ENCODE results near the gene BTN2A1. TPM values are rescaled to one million over a fixed set of nuclear protein-coding genes. Genes with fewer than 3 reads are reported as not detected.

BTN2A1 gene
- polyA plus RNA-seq, 1 of the 3 experiments (the other 2 are of a cell fraction) = 21.2 TPM

- TF ChIP-seq, protein P1, sequence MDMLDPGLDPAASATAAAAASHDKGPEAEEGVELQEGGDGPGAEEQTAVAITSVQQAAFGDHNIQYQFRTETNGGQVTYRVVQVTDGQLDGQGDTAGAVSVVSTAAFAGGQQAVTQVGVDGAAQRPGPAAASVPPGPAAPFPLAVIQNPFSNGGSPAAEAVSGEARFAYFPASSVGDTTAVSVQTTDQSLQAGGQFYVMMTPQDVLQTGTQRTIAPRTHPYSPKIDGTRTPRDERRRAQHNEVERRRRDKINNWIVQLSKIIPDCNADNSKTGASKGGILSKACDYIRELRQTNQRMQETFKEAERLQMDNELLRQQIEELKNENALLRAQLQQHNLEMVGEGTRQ (IDR thresholded peaks at IDR 0.05; ENCODE audit: borderline replicate concordance, low read depth, low read length) = no peak
- TF ChIP-seq FOXJ3 (CRISPR knock-in tag; IDR thresholded peaks at IDR 0.05) (no peak), ELF1 (IDR thresholded peaks at IDR 0.05) (no peak), FOXM1 (IDR thresholded peaks at IDR 0.05; ENCODE audit: low read depth) (no peak), TEAD4 (IDR thresholded peaks at IDR 0.05; ENCODE audit: borderline replicate concordance, insufficient read depth) (no peak), TCF12 (IDR thresholded peaks at IDR 0.05) (no peak), FOSL2 (IDR thresholded peaks at IDR 0.05; ENCODE audit: borderline replicate concordance, low read depth) (no peak), POLR2AphosphoS5 (IDR thresholded peaks at IDR 0.05; ENCODE audit: low read depth, low read length) (peak; percentile 84), USF1 (IDR thresholded peaks at IDR 0.05; ENCODE audit: borderline replicate concordance, low read depth) (no peak)
- TF ChIP-seq, protein P2, sequence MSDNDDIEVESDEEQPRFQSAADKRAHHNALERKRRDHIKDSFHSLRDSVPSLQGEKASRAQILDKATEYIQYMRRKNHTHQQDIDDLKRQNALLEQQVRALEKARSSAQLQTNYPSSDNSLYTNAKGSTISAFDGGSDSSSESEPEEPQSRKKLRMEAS (IDR thresholded peaks at IDR 0.05; ENCODE audit: low read depth) = no peak
Measured at GRCh38 chr6:26421259-26422144, 36.3 kb upstream of the BTN2A1 start (continued).

GRCh38 chr6:26422329-26422728 is 35.4 kb upstream of the BTN2A1 start:
- no peak for DNase-seq
- H3K27ac ChIP-seq (ENCODE audit: low read depth in 2 of 2, low read length in 1 of 2) = no peak overlapping the region
- H4K20me1 ChIP-seq (ENCODE audit: insufficient read depth) = no peaks in the 10 kb centered on the region
- H3K4me3 ChIP-seq (ENCODE audit: low read depth in 2 of 2, low read length in 1 of 2) = peak overlapping the region; percentile 92
- WGBS (ENCODE audit: low lambda C conversion rate) = 92% methylated on average over 3 of the region's 3 CpGs
- H3K9ac ChIP-seq = peak overlapping the region; percentile 87; the same call in 1 of the 2 replicates
- CTCF ChIA-PET = no interaction called here
- POLR2A ChIA-PET = no interaction called here
- TF ChIP-seq FOSL2 (IDR thresholded peaks at IDR 0.05; ENCODE audit: borderline replicate concordance, low read depth) (no peak), NFIC (IDR thresholded peaks at IDR 0.05; ENCODE audit: borderline replicate concordance) (no peak), SMC3 (IDR thresholded peaks at IDR 0.05; ENCODE audit: low read depth, low read length) (no peak), TCF12 (IDR thresholded peaks at IDR 0.05) (no peak), JUND (IDR thresholded peaks at IDR 0.05) (no peak), POLR2AphosphoS5 (IDR thresholded peaks at IDR 0.05; ENCODE audit: low read depth, low read length) (no peak), YY1 (IDR thresholded peaks at IDR 0.05; ENCODE audit: low read depth) (no peak), RCOR1 (IDR thresholded peaks at IDR 0.05; ENCODE audit: low read length) (no peak), RFX5 (IDR thresholded peaks at IDR 0.05; ENCODE audit: low read length) (no peak), RXRA (IDR thresholded peaks at IDR 0.05; ENCODE audit: borderline replicate concordance, low read depth) (no peak), RAD21 (IDR thresholded peaks at IDR 0.05; ENCODE audit: low read length) (no peak), USF1 (IDR thresholded peaks at IDR 0.05; ENCODE audit: borderline replicate concordance, low read depth) (no peak), EP300 (IDR thresholded peaks at IDR 0.05; ENCODE audit: borderline replicate concordance in 1 of 2, low read depth in 1 of 2, low read length in 1 of 2) (no peak), CHD2 (IDR thresholded peaks at IDR 0.05; ENCODE audit: low read length, partially characterized antibody) (no peak), MEF2A (IDR thresholded peaks at IDR 0.05; ENCODE audit: borderline replicate concordance, low read depth) (no peak), SIN3A (IDR thresholded peaks at IDR 0.05; ENCODE audit: borderline replicate concordance, low read depth, low read length) (no peak)
- TF ChIP-seq, protein P3, sequence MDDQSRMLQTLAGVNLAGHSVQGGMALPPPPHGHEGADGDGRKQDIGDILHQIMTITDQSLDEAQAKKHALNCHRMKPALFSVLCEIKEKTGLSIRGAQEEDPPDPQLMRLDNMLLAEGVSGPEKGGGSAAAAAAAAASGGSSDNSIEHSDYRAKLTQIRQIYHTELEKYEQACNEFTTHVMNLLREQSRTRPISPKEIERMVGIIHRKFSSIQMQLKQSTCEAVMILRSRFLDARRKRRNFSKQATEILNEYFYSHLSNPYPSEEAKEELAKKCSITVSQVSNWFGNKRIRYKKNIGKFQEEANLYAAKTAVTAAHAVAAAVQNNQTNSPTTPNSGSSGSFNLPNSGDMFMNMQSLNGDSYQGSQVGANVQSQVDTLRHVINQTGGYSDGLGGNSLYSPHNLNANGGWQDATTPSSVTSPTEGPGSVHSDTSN (IDR thresholded peaks at IDR 0.05) = no peak
- TF ChIP-seq, protein P4, sequence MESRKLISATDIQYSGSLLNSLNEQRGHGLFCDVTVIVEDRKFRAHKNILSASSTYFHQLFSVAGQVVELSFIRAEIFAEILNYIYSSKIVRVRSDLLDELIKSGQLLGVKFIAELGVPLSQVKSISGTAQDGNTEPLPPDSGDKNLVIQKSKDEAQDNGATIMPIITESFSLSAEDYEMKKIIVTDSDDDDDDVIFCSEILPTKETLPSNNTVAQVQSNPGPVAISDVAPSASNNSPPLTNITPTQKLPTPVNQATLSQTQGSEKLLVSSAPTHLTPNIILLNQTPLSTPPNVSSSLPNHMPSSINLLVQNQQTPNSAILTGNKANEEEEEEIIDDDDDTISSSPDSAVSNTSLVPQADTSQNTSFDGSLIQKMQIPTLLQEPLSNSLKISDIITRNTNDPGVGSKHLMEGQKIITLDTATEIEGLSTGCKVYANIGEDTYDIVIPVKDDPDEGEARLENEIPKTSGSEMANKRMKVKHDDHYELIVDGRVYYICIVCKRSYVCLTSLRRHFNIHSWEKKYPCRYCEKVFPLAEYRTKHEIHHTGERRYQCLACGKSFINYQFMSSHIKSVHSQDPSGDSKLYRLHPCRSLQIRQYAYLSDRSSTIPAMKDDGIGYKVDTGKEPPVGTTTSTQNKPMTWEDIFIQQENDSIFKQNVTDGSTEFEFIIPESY (IDR thresholded peaks at IDR 0.05; ENCODE audit: borderline replicate concordance, low read depth) = no peak
- H3K4me1 ChIP-seq (ENCODE audit: control insufficient read depth in 1 of 2, insufficient read depth in 2 of 2, low read depth in 1 of 2, low read length in 1 of 2) = peaks cover 0 to 8% of the 10 kb centered on the region in 2 experiments; a peak in 1 of 4 replicates
- H2AFZ ChIP-seq (ENCODE audit: low read depth) = no peak overlapping the region
- H3K4me2 ChIP-seq = peak overlapping the region; percentile 75
- no peaks in the 10 kb centered on the region for H3K9me3 ChIP-seq
- peaks cover 0 to 8% of the 10 kb centered on the region in 2 experiments for H3K36me3 ChIP-seq (replicated peaks in 1 of 2; ENCODE audit: control insufficient read depth in 1 of 2, insufficient read depth in 2 of 2, low read length in 1 of 2)
- H3K9me2 ChIP-seq = no peaks in the 10 kb centered on the region
- no peaks in the 10 kb centered on the region for H3K27me3 ChIP-seq (ENCODE audit: insufficient read depth)
- no peaks in the 10 kb centered on the region for H3F3A ChIP-seq (replicated peaks; ENCODE audit: insufficient read depth)
- H3K79me2 ChIP-seq (ENCODE audit: insufficient read depth) = peaks cover 13% of the 10 kb centered on the region; the same call in 1 of the 2 replicates
